Measurements from ENCODE around the gene PPCS.

Gene PPCS

DNA sequence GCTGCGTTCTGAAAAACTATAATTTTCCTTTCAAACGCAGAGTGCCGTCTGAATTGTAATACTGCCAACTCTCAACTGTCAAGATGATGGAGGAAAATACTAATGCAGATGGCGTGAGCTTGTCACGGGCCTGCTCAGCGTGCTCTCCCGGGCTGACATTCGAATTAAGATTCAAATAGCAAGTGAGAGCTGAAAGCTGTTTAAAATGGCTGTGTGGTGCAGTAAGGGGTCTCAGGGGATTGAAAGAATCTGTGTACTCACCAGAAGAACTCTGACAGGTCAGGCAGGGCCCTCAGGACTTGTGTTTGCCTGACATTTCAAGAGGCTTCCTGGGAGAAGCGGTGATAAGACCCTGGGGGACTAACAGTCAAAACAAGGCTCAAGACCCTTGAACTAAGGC, 33.6 kb upstream of the PPCS start:
- no peaks in the 10 kb centered on the region for H3K9me3 ChIP-seq (ENCODE audit: insufficient read depth, low read length, severe bottlenecking)
- no peaks in the 10 kb centered on the region for H3K4me1 ChIP-seq (ENCODE audit: insufficient read depth, low read length)
- no peak overlapping the region for H3K4me3 ChIP-seq (ENCODE audit: low read depth in 1 of 2, low read length in 2 of 2)
- H3K4me2 ChIP-seq (ENCODE audit: insufficient read depth, low read length): no peak overlapping the region
- H3K36me3 ChIP-seq (ENCODE audit: insufficient read depth, low read length): no peaks in the 10 kb centered on the region
- ATAC-seq (ENCODE audit: insufficient read depth, low read depth) (no peak), DNase-seq (no peak)
- no peaks in the 10 kb centered on the region for H3K27me3 ChIP-seq (ENCODE audit: insufficient read depth, low read length, poor library complexity)
- no peak overlapping the region for H3K27ac ChIP-seq (ENCODE audit: low read length)
- no peak overlapping the region for H2AFZ ChIP-seq (ENCODE audit: low read depth, low read length)
- no peak overlapping the region for H3K9ac ChIP-seq (ENCODE audit: low read depth, low read length)
- TF ChIP-seq, protein P1, sequence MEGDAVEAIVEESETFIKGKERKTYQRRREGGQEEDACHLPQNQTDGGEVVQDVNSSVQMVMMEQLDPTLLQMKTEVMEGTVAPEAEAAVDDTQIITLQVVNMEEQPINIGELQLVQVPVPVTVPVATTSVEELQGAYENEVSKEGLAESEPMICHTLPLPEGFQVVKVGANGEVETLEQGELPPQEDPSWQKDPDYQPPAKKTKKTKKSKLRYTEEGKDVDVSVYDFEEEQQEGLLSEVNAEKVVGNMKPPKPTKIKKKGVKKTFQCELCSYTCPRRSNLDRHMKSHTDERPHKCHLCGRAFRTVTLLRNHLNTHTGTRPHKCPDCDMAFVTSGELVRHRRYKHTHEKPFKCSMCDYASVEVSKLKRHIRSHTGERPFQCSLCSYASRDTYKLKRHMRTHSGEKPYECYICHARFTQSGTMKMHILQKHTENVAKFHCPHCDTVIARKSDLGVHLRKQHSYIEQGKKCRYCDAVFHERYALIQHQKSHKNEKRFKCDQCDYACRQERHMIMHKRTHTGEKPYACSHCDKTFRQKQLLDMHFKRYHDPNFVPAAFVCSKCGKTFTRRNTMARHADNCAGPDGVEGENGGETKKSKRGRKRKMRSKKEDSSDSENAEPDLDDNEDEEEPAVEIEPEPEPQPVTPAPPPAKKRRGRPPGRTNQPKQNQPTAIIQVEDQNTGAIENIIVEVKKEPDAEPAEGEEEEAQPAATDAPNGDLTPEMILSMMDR (IDR thresholded peaks at IDR 0.05; ENCODE audit: borderline replicate concordance, extremely low read depth, low read length, poor library complexity, severe bottlenecking): no peak
- no peak for TF ChIP-seq EZH2 (IDR thresholded peaks at IDR 0.05; ENCODE audit: borderline replicate concordance, low read depth, low read length, severe bottlenecking)
- H4K20me1 ChIP-seq (ENCODE audit: insufficient read depth, low read length): no peaks in the 10 kb centered on the region
- no peaks in the 10 kb centered on the region for H3K79me2 ChIP-seq (ENCODE audit: insufficient read depth, low read length)

DNA sequence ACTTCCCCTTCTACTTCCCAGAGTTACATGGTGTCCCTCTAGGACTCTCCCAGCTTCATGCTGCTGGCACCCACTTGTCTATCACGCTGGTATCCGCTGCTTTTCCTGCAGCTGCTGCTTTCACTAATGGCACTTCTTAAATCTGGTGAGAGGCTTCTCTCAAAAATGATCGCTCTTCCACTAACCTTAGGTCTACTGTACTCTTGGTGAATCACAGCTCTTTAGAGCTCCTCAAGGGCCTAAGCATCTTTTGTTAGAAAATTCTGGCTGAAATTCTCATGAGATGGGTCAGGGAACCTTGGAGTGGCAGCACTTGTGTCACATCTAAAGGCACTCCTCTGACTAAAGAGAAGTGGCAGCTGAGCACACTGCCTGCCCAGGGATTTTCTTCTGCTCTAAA, 32.7 kb upstream of the PPCS start:
- TF ChIP-seq, protein P1 (IDR thresholded peaks at IDR 0.05; ENCODE audit: borderline replicate concordance, extremely low read depth, low read length, poor library complexity, severe bottlenecking): no peak
- no peak for TF ChIP-seq EZH2 (IDR thresholded peaks at IDR 0.05; ENCODE audit: borderline replicate concordance, low read depth, low read length, severe bottlenecking)
- Histone ChIP-seq H3K9me3 (ENCODE audit: insufficient read depth, low read length, severe bottlenecking) (no peaks in the 10 kb centered on the region), H3K27ac (ENCODE audit: low read length) (no peak overlapping the region), H3K9ac (ENCODE audit: low read depth, low read length) (no peak overlapping the region), H3K4me2 (ENCODE audit: insufficient read depth, low read length) (no peak overlapping the region), H2AFZ (ENCODE audit: low read depth, low read length) (no peak overlapping the region), H3K36me3 (ENCODE audit: insufficient read depth, low read length) (no peaks in the 10 kb centered on the region), H3K27me3 (ENCODE audit: insufficient read depth, low read length, poor library complexity) (no peaks in the 10 kb centered on the region), H4K20me1 (ENCODE audit: insufficient read depth, low read length) (no peaks in the 10 kb centered on the region), H3K79me2 (ENCODE audit: insufficient read depth, low read length) (no peaks in the 10 kb centered on the region), H3K4me3 (ENCODE audit: low read depth in 1 of 2, low read length in 2 of 2) (no peak overlapping the region), H3K4me1 (ENCODE audit: insufficient read depth, low read length) (no peaks in the 10 kb centered on the region)
- DNase-seq (no peak), ATAC-seq (ENCODE audit: insufficient read depth, low read depth) (no peak)

DNA sequence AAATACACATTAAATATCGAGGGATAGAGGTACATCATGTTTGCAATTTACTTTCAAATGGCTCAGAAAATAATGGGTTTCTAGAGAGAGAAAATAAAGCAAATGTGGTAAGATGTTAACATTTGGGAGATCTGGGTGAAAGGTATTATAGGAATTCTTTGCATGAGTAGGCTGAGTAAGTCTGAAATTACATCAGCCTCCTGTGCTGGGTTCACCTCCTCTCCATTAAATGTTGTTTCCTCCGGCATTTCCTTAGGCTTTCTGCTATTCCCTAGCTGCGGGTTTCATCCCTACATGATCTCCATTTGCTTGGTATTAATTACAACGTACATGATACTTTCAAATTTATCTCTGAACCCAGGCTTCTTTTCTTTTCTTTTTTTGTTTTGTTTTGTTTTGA, 32.1 kb upstream of the PPCS start:
- Histone ChIP-seq H3K79me2 (ENCODE audit: insufficient read depth, low read length) (no peaks in the 10 kb centered on the region), H3K9ac (ENCODE audit: low read depth, low read length) (no peak overlapping the region), H3K4me2 (ENCODE audit: insufficient read depth, low read length) (no peak overlapping the region), H2AFZ (ENCODE audit: low read depth, low read length) (no peak overlapping the region), H3K27me3 (ENCODE audit: insufficient read depth, low read length, poor library complexity) (no peaks in the 10 kb centered on the region), H3K4me1 (ENCODE audit: insufficient read depth, low read length) (no peaks in the 10 kb centered on the region), H3K27ac (ENCODE audit: low read length) (no peak overlapping the region), H3K4me3 (ENCODE audit: low read depth in 1 of 2, low read length in 2 of 2) (no peak overlapping the region), H3K36me3 (ENCODE audit: insufficient read depth, low read length) (no peaks in the 10 kb centered on the region), H4K20me1 (ENCODE audit: insufficient read depth, low read length) (no peaks in the 10 kb centered on the region), H3K9me3 (ENCODE audit: insufficient read depth, low read length, severe bottlenecking) (no peaks in the 10 kb centered on the region)
- TF ChIP-seq, protein P1 (IDR thresholded peaks at IDR 0.05; ENCODE audit: borderline replicate concordance, extremely low read depth, low read length, poor library complexity, severe bottlenecking): no peak
- TF ChIP-seq EZH2 (IDR thresholded peaks at IDR 0.05; ENCODE audit: borderline replicate concordance, low read depth, low read length, severe bottlenecking): no peak
- ATAC-seq (ENCODE audit: insufficient read depth, low read depth) (no peak), DNase-seq (no peak)

DNA sequence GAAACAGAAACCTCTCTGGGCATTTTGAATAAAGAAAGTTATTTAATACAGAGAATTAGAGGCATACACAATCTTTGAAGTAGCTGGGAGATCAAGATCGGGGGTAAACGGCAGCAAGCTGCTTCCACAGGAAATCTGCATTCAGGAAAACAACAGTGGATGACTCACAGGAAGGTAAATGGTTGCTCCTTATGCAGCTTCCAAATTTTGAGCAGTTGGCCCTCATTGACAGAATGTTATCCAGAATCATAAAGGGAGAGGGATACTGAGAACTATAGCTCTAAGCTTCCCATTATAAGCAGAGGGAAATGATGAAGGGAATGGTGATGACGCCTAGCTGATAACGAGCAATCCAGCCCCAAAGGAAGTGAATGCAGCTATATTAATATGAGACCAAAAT, 29.1 kb upstream of the PPCS start:
- Histone ChIP-seq H3K36me3 (ENCODE audit: insufficient read depth, low read length) (no peaks in the 10 kb centered on the region), H3K4me3 (ENCODE audit: low read depth in 1 of 2, low read length in 2 of 2) (no peak overlapping the region), H3K79me2 (ENCODE audit: insufficient read depth, low read length) (no peaks in the 10 kb centered on the region), H3K9ac (ENCODE audit: low read depth, low read length) (no peak overlapping the region), H3K9me3 (ENCODE audit: insufficient read depth, low read length, severe bottlenecking) (no peaks in the 10 kb centered on the region), H3K4me1 (ENCODE audit: insufficient read depth, low read length) (no peaks in the 10 kb centered on the region), H3K4me2 (ENCODE audit: insufficient read depth, low read length) (no peak overlapping the region), H3K27me3 (ENCODE audit: insufficient read depth, low read length, poor library complexity) (no peaks in the 10 kb centered on the region), H4K20me1 (ENCODE audit: insufficient read depth, low read length) (no peaks in the 10 kb centered on the region), H3K27ac (ENCODE audit: low read length) (no peak overlapping the region), H2AFZ (ENCODE audit: low read depth, low read length) (no peak overlapping the region)
- DNase-seq: no peak
- no peak for TF ChIP-seq EZH2 (IDR thresholded peaks at IDR 0.05; ENCODE audit: borderline replicate concordance, low read depth, low read length, severe bottlenecking)
- TF ChIP-seq, protein P1 (IDR thresholded peaks at IDR 0.05; ENCODE audit: borderline replicate concordance, extremely low read depth, low read length, poor library complexity, severe bottlenecking): no peak
- no peak for ATAC-seq (ENCODE audit: insufficient read depth, low read depth)

All from DND-41 (cell line).